NCI-H2107 treated with DMSO at 0.1 percent for 48 hours (cell line): ENCODE data around the gene CACHD1.
A peak's percentile ranks its signal among the peaks of the same experiment; 100 is the strongest.
"Not testable (repeated sequence)": the region's sequence is repeated elsewhere in the genome, so short reads cannot be mapped to it uniquely, and the experiment has no call there.

Experiments
- DNase-seq: peaks from one replicate; lab custom pipeline; 2025; ENCODE audit not compliant: unreplicated experiment; lab: John Stamatoyannopoulos, UW

Gene CACHD1

DNA sequence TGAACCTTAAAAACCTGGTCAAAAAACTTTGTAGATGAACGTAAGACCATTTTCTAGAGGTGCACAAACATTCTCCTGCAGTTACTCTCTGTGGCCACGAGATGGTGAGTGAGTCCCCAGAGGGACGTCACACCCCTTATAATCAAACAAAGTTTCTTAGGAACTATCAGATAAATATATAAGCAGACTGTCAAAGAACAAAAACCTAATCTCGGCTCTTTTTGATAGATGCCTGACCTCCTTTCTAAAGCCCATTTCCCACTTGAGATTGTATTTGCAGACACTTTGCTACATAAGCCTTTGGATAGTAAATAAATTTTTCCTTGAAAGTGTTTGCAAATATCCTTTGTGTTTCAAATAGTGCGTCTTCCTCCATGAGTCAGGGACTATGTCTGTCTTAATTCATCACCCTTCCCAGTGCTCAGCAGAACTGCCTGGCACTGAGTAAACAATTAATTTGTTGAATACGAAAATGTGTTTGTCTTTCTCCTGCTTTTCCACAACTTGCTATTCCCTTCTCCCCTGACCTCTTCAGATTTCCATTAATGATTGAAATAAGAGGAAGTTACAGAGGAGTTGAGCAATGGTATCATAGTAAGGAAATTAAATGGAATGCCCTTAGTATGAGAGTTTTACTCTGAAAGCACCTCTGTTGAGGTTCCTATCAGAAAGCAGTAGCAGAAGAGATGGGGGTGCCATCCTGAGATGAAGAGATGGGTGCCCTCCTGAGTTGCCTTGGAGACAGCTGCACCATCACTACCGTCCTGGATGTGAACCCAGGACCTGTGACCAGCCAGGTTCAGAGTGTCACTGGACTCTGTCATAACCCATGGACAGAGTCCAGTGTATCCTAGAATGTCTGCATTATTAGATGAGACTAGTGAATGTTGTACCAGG is 217.1 kb downstream of the CACHD1 start:
- peak; percentile 34 for DNase-seq

DNA sequence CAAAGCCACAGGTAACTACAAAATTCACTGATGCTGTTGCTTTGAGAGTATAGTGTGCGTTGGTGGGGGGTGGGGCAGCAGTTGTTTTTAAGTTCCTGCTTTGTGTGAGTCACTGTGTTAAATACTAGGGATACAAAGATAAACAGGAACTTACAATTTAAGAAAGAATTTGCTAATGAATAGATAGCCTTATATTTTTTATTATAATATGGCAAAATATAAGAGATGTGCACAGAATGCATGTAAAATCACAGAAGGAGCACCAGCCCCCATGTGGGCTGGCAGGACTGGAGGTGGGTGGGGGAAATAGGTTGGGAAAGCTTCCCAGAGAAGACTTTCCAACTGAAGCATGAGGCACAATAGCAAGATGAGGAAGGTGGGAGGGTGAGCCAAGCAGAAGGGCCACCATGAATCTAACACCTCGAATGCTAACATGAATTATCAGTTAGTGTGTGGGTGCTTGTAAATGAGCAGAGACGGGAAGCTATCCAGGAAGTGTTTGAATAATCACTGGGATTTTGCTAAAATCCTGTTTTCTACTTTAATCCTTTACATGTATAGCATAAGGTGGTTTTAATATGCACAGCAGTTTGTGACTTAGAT is 217.9 kb downstream of the CACHD1 start:
- no peak for DNase-seq

DNA sequence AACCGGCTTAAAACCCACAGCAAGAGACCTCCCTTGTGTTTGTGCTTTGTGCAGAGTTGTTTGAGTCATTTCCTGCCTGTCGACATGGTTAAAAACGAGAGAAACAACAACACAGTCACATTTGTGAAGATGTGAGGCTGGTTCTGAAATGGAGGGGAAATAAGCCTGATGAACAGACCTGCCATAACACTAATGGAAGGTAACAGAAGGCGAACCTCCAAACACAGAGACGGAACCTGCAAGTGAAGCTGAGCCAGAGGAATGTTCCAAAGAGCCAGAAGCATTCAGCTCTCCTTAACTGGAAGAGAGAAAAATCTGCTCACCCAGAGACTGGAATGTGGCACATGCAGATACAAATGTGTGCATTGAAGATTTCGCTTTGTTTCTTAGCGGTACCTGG is 221.7 kb downstream of the CACHD1 start:
- DNase-seq = no peak

DNA sequence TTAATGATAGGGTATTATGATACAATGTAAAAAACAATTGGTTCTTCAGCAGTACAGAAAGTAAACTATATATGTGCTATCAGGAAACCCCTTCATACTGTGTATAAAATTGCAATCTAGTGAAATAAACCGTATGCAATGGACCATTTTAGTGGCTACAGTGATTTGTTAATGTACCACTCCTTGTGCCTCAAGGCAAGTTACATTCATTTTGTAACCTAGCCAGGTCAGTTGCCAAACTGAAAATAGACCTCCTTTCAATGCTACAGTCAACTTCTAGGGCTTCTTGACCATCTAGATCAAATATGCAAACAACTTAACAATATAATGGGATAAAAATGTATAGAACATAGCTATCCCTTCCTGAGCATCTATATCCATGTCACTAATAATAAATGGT is 223.0 kb downstream of the CACHD1 start:
- DNase-seq = no peak

DNA sequence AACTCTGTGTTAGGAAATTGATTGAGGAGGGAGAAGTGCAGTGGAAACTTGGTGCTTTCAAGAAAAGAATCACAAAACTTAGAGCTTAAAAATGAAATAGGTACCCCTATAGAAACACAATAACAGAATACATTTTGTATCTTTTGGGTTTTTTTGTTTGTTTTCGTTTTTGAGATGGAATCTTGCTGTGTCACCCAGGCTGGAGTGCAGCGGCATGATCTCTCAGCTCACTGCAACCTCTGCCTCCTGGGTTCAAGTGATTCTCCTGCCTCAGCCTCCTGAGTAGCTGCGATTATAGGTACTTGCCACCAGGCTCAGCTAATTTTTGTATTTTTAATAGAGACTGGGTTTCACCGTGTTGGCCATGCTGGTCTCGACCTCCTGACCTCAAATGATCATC is 223.5 kb downstream of the CACHD1 start:
- no peak for DNase-seq

DNA sequence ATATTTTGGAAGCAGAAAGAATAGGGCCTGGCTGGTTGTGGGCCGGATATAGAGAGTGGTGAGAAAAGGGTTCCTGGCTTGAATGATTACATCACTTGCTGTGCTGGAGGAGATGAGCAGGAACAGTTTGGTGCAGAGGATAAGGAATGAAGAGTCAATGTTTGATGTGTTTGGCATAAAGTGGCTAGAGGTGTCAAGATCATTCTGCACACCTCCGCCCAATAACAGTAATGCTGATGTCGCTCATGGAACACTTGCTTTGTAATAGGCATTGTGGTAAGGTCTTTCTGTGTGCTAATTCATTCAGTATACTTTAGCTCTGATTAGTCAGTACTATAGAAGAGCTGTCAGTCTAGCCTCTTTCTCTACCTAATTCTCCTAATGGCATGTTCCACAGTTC is 226.9 kb downstream of the CACHD1 start:
- no peak for DNase-seq

DNA sequence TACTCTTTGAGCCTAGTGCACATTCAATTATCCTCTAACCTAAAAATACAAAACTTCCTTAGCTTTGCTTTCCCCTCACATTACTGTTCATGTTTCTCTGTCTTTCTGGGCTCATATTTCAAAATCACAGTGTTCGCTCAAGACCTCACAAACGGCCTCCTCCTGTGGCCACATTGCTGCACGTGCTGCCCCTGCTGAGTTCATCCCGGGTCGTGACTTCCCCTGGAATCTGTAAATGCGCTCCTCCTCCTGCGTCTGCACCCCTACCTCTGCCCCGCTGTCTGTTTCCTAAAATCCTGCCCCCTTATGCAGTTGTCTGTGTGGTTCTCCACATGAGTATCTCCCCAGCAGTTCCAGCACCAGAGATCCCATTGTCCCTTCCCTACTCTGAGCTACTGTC is 229.4 kb downstream of the CACHD1 start:
- DNase-seq = no peak

DNA sequence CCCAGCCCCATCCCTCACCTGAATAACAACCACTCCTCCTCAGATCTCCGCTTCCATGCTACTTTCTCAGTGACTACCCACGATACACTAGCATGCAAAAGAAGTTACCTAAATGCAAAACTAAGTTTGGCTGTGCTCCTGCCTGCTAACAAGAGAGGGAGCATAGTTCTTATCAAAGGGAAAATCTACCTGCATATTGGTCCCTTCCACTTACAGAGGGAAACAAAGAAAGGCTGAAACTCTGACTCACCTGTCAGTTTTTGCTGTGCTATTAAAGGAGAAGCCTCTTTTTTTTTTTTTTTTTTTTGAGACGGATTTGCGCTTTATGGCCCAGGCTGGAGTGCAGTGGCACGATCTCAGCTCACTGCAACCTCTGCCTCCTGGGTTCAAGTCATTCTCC is 231.1 kb downstream of the CACHD1 start:
- DNase-seq = no peak

DNA sequence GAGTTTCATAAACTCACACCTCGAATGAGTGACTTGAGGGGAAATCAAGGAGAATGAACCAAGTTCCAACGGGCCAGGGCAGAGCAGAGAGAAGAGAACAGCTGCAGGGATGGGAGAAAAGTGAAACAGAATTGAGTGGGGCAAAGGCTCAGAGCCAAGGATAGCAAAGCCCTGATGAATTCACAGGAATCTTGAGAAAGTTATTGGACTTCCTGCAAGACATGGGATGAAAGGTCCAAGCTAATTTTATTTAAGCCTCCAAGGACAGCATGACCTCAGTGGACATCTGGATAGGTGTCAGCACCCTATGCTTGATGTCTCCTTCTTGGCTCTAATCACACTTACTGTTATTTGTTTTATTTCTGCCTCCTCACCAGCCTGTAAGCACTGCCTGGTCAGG is 232.0 kb downstream of the CACHD1 start:
- no peak for DNase-seq

DNA sequence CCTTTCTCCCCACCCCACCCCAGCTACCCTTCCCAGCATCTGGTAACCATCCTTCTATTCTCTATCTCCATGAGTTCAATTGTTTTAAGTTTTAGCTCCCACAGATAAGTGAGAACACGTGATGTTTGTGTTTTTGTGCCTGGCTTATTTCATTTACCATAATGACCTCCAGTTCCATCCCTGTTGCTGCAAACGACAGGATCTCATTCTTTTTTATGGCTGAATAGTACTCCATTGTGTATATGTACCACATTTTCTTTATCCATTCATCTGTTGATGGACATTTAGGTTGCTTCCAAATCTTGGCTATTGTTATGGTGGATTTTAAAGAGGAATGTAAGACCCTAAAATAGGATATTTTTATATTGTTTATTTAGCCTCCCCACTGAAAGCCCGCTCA is 232.7 kb downstream of the CACHD1 start:
- DNase-seq = not testable (repeated sequence)

DNA sequence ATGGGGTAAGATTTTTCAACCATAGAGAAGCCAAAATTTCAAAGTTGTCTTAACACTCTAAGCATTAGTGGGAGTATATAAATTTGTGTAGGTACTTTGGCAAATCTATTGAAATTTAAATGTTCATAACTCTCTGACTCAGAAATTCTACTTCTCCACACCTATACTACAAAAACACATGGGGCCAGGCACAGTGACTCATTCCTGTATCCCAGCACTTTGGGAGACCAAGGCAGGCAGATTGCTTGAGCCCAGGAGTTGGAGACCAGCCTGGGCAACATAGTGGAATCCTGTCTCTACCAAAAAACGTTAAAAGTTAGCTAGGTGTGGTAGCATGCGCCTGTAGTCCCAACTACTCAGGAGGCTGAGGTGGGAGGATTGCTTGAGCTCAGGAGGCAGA is 233.7 kb downstream of the CACHD1 start:
- DNase-seq = no peak

DNA sequence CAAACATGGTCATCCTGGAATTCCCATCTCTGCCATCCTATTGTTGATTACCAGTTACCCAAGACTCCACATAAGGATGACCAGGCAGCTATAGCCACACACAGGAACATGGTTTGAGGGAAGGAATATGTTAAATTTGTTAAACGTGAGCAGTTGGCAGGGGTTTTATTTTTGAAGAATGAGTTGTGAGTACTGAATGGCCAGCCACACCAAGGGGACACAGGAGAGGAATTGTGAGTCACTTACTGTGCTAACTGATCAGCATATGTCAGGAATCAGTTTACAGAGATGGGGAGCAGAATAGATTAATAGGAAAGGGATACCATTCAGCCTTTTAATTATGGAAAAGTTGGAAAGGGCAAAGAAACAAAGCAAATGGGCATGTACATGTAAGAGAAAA is 235.7 kb downstream of the CACHD1 start:
- DNase-seq = no peak

DNA sequence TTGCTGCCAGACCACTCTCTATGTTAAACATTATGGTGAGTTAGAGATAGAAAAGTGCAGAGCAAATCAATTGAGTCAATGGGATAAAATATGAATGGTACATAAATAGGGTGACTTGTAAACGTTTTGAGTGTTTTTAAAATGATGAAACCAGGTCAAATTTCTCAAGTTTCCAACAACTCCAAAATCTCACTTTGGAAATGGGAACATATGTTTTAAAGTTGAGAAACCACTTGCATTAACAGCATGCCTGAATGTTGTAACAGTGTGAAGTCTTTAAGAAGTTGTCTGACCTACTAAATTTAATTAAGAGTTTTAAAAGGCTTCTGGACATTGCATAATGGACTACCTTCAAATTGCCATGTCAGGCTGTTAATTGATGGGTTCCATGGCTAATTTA is 241.3 kb downstream of the CACHD1 start:
- DNase-seq = no peak

DNA sequence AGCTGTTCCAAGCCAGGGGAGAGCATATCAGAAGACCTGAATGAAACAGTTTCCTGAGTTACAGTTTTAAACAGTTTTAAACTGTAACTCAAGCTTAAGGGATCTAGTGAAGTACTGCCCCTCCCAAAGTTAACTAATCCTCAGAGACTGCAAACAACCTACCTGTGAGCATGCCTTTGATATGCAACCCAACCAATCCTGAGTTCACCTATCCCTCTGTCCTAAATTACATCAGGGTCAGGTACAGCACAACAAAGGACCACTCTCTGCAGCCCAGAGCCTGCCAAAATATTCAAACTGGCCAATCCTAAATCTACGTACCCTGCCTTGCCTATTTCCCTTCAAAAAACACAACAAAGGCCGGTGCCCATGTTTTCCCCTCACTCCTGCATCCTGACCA is 242.1 kb downstream of the CACHD1 start:
- DNase-seq = no peak

DNA sequence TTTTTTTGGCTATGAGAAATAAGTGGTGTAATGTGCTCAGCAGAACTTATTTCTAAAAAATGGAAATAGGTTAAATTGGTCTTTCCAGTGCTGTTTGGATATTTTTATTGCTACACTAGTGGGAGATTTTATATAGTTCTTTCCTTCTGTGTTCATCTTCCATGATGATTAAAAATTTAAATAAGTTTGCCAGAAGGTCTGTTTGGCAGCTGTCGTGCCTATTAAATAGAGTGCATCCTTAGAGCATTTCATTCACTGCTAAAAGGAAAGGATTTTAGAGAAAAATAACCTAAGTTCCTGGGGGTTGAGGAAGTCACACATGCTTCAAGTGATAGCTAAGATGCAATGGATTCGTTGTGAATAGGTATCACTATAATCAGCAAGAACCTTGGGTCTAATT is 245.3 kb downstream of the CACHD1 start:
- no peak for DNase-seq

DNA sequence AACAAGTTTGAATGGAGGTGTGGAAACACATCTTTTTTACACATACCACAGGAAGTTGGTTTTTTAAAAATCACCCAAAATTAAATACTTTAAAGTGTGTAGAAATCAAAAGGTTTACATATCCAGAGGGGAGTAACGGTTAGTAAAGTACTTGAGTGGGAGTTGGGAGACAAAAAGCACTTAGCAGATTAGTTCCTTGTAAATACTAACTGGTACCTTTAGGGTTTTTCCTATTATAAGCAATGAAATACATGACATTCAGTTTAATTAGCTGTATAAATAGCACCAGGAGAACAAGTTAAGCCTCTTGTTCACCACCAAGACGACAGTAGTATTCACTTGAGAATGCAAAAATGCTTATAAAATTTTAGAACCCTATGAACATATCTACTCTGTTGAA is 251.2 kb downstream of the CACHD1 start:
- no peak for DNase-seq

DNA sequence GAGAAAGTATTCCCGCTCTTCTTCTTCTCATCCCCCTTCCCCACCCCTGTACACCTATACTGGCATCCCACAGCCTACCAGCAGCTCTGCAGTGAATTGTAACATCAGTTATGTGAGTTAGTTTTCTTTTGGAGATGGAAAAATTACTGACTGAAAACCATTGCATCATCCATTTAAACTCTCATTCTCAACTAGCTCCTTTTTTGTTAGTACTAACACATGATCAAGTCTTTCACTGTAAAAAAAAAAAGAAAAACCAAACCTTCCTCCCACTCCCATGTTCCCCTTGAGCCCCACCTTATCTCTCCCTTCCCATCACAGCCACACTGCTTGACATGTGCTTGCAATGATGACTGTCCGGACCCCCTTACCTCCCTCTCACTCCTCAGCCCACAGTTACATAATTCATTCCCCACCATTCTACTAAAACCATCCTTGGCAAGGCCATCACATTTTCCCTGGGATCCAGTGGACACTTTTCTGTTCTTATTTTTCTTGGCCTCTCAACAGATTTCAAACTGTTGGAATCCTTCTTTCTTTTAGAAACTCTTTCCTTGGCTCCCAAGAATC is 251.7 kb downstream of the CACHD1 start:
- DNase-seq = no peak

DNA sequence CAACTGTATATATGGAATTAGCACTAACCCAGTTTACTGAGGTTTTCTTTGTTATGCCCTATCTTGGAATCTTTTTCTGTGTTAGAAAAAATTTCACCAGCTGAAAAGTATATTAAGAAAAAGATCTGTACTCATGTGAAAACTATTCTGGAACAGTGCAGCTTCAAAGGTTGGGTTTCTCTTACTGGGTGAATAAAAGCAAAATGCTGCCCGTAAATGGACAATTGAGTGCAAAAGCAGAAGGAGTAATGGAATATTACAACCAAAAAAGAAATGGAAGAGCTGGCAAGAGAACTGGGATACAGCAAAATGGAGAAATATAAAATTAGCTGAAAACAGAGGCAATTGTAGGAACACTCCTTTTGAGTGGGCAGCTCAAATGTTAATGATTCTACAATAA is 257.9 kb downstream of the CACHD1 start:
- DNase-seq = no peak

DNA sequence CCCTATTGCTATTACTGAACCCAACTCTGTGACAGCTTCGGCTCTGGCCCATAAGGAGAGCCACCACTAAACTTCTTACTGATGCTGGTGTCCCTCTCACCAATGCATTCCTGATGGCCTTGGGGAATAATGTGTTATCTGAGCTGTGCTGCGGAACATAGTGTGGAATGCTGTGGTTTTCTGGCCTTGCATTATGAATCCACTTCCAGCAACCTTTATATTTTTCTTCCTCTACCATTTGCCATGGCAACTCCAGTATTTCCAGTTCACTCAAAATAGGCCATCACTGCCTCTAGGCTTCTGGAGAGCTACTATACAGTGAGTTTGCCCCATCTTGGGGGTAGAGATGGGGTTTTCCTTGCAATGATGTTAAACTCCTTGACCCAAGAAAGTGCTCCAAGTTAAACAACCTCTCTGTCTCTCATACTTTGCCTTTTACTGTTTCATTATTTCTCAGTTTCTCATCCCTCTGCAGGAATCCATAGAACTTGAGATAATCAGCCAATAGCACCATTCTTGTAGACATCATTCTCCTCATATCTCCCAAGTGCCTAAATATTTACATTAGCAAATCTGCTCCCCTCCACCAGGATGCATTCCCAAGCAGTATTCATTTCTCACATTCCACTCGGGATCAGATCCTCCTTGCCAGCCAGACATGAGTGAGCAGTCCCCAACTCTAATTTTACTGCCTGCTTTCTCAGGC is 263.8 kb downstream of the CACHD1 start:
- DNase-seq = no peak

DNA sequence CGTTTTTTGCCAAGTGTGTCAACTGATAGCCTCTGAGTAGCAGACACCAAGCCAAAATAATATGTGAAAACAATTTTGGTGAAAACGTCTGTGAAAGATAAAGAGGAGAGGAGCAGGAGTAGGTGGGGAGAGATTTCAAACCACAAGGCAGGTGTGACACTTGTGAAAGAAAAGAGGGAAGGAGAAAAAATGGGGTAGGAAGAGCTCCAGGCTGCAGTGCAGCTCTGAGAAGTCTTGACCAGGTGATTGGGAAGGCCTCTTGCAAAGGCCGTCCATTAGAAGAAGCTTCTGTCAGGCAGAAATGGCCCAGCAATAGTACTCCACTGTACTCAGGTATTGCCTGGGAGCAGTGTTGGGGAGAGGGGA is 264.3 kb downstream of the CACHD1 start:
- no peak for DNase-seq

DNA sequence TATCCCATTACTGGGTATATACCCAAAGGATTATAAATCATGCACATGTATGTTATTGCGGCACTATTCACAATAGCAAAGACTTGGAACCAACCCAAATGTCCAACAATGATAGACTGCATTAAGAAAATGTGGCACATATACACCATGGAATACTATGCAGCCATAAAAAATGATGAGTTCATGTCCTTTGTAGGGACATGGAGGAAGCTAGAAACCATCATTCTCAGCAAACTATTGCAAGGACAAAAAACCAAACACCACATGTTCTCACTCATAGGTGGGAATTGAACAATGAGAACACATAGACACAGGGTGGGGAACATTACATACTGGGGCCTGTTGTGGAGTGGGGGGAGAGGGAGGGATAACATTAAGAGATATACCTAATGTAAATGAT is 270.8 kb downstream of the CACHD1 start:
- DNase-seq = not testable (repeated sequence)
